NCI-H2081 treated with DMSO at 0.1 percent for 48 hours (cell line): Measurements from ENCODE around the gene METTL15.
A peak's percentile ranks its signal among the peaks of the same experiment; 100 is the strongest.
"Not testable (repeated sequence)": the region's sequence is repeated elsewhere in the genome, so short reads cannot be mapped to it uniquely, and the experiment has no call there.

Experiments used
- DNase-seq: peaks from one replicate; lab custom pipeline; 2025; lab: John Stamatoyannopoulos, UW

Gene METTL15, protein sequence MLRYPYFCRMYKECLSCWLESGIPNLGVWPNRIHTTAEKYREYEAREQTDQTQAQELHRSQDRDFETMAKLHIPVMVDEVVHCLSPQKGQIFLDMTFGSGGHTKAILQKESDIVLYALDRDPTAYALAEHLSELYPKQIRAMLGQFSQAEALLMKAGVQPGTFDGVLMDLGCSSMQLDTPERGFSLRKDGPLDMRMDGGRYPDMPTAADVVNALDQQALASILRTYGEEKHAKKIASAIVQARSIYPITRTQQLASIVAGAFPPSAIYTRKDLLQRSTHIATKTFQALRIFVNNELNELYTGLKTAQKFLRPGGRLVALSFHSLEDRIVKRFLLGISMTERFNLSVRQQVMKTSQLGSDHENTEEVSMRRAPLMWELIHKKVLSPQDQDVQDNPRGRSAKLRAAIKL

DNA sequence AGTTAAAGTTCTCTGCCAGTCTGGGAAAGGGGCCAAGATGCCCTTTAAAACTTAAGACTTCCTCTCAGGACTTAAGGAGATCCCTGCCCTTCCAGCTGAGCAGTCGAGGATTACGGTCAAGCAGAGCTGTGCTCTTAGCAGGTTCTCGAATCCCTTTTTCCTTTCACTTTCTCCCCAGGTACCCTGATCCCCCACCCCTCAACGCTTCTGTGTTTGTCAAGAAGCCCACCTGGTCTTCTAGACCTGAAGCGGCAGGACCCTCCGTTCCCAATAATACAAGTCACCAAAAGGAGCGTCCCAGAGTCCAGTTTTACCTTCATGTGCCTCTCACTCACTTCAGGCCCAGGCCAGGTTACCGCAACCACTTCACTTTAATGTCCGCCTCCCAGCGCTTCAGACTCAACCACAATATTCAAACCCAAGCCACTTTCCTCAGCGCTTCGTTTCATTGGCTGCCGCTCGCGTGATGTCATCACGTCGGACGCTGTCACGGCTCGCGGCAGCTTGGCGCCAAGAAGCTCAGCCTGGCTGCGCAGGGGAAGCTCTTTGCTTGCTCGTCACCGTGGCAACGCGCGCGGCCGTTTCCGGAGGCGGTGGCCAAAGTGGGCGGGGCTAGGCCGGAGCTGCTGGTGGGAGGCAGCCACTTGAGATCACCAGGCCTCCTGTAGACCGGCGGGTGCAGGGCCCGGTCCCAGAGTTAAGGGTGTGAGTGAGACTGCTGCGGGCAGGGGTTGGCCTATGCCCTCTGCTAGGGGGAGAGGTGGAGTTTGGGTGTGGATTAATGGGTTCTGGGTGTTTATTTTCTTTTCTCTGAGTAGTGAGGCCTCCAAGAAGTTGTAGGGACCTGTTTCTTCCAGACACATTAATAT lies at the start of gene METTL15, which contains the start of gene KIF18A:
TSS of gene METTL15 (plus strand) at position 639 of the 869 bp plus-strand sequence. CDS start 4,947 bp downstream, outside the sequence.
TSS of gene KIF18A (minus strand) at position 407 of the 869 bp plus-strand sequence. CDS start 10,209 bp downstream, outside the sequence.
- peak; percentile 96 for DNase-seq

DNA sequence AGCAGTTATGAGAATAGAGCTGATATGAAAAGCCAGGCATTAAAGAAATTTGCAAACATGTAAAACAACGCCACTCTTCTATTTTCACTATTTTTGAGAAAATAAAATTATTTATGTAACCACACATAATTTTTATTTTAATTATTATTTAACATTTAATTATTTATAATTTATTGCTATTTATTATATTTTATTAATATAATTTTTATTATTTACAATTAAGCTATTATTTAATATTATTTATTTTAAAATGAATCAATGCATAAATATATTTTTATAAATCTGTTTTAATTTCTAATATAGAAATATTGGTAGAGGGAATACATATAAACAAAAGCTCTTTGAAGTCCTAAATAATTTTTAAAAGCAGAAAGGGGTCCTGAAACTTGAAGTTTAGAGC lies 36.9 kb upstream of the METTL15 start:
- DNase-seq, result no peak

DNA sequence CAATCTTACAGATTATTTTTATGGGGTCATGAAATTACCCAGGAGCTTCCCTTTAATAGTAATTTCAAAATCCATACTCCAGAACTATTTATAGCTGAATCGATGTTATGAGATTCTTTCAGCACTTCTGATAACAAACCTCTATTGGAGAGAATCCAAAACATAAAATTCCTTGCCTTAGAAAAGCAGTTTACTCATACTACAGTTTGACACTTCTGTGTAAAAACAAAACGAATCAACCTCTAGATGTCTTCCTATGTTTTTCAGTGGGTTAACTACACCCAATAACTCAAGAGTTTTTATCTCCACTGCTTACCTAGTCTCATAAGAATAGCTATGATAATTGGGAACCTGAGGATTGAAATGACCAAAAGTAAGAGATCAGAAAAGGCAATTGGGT lies 35.9 kb upstream of the METTL15 start:
- no peak for DNase-seq

DNA sequence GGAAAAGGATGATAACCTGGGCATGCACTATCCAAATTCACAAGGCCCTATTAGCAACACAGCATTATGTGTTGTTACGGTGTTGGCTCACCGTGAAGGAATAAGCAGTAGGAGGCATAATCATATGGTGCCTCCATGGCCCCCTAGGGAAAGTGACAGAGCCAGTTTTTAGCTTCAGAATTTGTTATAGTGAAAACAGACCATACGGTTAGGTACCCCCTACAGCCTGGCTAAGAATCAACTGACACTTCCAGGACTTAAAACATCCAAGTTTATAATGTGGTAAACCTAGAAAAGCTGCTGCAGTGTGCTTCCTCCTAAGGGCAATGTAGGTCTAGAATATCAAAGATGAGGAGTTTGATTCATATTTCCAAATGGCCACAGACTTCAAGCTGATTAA lies 30.7 kb upstream of the METTL15 start:
- peak; percentile 44 for DNase-seq

DNA sequence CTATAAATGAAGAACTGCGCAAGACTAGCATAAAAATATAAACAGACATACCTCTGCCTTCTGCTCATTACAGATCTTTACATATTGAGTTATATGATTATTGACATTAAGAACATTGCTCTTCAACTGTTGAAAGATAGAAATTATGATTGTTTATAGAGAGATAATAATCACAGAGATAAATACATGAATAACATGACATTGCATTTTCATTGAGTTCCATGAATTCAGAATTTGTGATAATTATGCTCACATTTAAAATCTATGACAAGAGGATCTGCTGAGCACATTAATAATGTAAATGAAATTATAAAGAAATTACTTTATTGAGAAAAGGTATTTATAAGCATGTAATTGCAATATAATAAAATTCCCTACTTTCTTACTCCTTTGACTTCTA lies 25.1 kb upstream of the METTL15 start:
- no peak for DNase-seq

DNA sequence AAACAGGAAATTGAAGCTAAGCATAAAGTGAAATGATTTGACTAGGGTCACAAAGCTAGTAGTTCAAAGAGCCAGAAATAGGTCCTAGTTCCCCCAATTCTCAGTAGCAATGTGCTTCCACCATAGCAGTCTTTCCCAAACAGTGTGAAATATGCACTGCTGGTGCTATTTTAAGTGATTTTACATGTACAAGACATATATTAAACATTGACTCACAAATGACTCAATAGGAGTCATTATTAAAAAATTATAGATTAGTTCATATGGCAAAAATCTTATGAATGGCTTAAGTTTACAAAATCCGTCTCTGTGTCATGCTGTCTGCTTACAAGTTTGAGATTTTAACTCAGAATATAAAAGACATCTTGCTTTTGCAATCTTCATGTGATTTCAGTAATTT lies 21.6 kb upstream of the METTL15 start:
- DNase-seq, result no peak

DNA sequence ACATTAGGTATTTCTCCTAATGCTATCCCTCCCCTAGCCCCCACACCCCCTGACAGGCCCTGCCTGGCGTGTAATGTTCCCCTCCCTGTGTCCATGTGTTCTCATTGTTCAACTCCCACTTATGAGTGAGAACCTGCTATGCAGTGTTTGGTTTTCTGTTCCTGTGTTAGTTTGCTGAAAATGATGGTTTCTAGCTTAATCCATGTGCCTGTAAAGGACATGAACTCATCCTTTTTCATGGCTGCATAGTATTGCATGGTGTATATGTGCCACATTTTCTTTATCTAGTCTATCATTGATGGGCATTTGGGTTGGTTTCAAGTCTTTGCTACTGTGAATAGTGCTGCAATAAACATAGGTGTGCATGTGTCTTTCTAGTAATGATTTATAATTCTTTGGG lies 21.0 kb upstream of the METTL15 start:
- DNase-seq, result not testable (repeated sequence)

DNA sequence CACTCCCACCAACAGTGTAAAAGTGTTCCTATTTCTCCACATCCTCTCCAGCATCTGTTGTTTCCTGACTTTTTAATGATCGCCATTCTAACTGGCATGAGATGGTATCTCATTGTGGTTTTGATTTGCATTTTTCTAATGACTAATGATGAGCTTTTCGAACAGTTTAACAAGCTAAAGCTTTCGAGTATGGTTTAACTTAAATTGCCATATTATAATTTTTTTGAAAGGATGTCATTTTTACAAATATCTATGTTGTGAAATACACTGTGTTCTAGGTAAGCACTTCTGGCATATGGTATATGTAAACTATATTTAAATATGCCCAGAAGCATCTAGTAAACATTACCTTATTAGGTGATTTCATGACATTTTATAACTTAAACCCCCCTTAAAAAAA lies 20.5 kb upstream of the METTL15 start:
- not testable (repeated sequence) for DNase-seq

DNA sequence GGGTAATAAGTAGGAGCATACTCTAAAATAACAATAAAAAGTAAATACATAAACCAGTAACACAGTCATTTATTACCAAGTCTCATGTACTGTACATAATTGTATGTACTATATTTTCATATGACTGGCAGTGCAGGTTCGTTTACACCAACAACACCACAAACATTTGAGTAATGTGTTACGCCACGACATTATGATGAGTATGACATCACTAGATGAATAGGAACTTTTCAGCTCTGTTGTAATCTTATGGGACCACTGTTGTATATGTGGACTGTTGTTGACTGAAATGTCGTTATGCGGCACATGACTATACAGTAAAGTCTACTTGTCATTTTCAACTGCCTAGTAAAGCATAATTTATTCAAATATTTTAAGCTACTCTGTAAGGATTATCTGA lies 18.8 kb upstream of the METTL15 start:
- DNase-seq, result no peak

DNA sequence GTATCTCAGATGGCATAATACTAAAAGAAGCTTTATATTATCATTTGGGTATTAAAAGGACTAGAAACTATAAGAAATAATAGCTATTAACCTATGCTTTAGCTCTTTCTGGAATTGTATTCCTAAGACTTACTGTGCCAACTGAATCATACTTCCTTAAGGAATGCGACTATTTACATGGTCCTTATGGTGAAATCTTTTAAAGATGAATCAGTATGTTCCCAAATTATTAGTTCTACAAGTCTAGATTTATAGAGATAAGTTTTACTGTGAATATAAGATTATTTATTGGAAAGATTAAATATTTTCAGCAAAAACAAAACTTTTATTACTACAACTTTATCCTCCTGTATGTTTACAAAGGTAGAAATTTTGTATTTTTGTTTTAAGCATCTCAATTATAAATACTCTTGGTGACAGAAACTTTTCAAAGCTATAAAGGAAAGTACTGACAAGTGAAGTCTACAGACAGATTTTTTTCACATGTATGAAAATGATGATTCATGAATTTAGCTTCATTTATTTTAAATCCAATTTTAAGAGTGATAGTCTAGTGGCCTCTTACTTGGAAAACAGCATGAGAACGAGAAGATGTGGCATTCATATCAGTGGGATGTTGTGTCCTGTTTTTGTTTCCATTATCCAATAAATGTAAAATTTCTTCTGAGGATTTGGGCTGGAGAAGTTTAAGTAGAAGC lies 18.0 kb upstream of the METTL15 start:
- DNase-seq, result no peak

DNA sequence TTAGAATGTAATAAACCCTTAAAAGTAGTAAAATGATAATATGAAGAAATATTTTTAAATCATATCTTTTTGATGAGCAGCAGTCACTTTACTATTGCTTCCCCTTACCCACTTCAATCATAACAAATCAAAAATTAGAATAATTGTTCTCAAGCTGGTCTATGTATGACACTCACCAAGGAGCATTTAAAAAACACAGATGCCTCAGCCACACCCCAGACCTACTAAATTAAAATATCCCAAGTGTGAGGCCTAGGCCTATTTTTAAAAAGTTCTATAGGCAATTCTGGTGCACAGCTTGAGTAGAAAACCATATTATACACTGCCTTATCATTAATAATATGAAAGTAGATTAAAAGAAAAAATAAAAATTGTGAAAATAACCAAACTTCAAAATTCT lies 15.4 kb upstream of the METTL15 start:
- no peak for DNase-seq

DNA sequence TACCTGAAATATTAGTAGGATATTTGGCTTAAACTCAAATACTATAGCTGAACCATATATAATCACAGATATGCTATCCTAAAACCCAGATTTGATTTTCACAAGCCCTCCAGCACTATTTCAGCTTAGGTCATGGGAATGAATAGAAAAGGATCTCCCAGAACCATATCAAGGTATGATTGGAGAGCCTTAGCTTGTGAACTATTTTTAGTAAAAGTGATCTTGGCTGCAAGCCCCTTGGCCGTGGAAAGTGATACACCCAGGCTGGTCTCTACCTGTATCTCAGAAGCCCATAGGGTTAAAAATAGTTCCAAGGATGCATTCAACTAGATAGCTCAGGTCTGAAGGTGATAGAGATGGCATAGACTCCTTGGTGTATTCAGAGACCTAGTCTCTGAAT lies 9.9 kb upstream of the METTL15 start:
- DNase-seq, result no peak

DNA sequence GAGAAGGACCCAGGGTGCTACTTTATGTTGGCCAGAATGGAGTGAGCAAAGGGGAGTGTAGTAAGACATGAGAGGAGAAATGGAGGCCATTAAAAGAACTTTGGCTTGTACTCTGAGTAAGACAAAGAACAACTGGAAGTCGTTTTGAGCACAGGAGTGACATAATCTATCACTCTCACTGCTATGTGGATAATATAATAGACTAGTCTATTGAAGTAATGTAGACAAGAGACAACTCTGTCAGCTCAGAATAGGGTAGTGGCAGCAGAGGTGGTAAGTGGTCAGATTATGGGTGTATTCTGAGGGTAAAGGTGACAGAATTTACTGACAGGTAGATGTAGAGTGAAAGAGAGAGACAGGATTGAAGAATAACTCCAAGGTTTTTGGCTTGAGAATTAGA lies 8.5 kb upstream of the METTL15 start:
- no peak for DNase-seq

DNA sequence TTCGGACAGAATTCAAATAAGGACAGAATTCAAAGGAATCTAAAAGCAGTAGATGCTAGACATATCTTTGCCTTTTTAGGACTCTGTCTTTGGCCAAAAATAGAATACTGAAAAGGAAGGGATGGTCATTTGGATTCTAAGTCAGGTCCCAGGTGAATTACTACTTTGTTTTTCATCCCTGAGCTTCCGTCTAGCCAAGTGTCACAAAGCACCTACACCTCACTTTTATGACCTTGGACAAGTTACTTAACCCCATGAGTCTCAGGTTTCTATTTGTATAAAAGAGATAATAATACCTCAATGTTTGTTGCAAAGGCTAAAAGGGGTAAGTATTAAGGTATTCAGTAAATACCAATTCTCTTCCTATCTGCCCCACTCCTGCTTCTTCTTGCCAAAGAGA lies 7.5 kb upstream of the METTL15 start:
- no peak for DNase-seq

DNA sequence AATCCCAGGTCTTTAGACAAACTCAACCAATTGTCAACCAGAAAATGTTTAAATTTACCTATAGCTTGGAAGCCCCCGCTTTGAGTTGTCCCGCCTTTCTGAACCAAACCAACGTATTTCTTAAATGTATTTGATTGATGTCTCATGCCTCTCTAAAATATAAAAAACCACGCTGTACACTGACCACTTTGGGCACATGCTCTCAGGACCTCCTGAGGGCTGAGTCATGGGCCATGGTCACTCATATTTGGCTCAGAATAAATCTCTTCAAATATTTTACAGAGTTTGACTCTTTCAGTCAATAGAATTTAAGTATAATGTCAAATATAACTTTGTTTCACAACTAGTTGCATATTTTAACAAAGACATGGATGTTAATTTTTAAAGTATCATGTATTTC lies 5.9 kb upstream of the METTL15 start:
- not testable (repeated sequence) for DNase-seq

DNA sequence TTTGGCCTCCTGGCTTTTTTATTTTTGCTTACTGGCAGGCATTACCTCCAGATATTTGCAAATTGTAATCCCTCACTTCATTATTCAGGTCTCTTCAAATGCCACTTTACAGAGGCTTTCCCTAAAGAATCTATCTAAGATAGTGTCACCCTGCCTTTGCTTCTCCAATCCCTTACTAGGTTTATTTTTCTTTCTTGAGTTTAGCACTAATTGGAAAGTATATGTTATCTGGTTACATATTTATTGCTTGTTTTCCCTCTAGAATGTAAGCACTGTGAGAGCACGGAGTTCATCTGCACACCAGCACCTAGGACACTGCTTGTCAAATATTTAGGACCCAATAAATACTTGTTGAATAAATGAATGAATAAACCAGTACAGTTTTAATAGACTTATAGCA lies 3.8 kb upstream of the METTL15 start:
- no peak for DNase-seq

DNA sequence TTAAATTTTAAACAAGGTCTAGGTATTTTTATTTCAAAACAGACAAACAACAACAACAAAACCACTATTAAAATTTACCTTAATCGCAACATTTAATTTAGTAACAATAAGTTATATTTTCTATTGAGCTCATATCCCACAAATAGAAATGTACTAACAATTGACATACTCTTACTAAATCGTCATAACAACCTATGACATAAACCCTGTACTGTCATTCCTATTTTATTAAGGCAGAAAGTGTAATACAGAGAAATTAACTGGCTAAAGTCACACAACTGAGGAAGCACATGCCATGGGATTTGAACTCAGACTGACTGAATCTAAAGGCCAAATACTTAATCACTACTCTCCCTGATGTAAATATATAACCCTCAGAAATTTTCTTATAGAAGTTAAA lies 3.2 kb upstream of the METTL15 start:
- no peak for DNase-seq

DNA sequence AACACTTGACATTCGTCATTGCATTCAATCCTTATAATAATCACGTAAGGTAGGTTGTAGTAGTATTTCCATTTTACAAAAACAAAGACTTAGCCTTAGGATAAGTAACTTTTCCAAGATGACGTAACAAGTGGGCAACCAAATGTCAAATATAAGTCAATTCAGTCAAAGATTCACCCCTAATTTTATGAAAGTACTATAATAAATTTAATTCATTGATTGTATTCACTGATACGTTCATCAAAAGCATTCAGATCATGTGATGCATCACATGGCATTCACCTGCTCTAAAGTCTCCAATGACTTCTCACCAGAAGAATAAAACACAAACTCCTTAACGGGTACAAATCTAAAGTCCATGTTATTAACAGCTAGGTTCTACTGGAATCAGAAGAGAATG lies 2.3 kb upstream of the METTL15 start:
- no peak for DNase-seq

DNA sequence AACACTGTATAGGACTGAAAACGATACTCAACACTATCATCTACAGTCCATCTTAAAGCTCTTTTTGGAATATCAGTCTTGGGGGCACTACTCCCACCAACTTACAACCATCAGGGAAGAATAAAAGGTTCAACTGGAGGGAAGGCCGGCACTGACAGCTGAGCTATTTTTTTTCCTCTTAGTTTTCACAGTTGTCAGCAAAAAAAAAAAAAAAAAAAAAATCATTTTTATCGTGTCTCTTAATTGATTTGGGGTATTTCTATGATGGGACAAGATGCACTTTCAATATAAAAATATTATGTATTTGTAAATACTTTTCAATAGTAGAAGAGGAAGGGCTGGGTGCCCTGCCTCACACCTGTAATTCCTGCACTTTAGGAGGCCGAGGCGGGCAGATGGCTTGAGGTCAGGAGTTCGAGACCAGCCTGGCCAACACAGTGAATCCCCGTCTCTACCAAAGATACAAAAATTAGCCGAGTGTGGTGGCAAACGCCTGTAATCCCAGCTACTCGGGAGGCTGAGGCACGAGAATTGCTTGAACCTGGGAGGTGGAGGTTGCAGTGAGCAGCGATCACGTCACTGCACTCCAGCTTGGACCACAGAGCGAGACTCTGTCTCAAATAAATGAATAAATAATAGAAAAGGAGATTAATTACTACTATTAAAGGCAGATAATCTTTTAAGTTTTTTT lies 1.7 kb upstream of the METTL15 start:
- DNase-seq, result no peak

DNA sequence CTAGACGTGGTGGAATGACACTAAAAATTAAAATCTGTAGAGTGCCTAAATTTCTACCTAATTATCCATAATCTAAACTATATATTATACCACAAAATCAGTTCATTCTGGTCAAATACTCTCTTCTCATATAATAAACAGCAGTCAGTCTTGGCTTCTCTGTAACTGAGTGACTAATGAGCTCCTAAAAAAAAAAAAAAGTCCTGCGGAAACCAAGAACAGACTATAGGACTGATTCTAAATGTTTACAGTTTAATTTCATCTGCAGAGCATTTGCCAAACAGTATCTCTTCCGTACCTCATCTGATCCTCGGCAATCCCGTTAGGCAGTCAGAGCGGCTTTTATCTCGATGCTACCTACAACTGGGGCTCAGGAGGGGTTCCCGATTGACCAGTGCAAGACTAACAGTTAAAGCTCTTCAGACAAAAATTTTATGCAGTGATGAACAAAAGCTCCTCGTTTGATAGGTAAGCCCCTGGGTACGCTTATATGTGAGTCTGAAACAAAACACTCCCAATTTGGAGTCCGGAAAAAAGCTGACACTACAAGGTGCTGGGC lies 918 bp upstream of the METTL15 start:
- DNase-seq, result no peak

DNA sequence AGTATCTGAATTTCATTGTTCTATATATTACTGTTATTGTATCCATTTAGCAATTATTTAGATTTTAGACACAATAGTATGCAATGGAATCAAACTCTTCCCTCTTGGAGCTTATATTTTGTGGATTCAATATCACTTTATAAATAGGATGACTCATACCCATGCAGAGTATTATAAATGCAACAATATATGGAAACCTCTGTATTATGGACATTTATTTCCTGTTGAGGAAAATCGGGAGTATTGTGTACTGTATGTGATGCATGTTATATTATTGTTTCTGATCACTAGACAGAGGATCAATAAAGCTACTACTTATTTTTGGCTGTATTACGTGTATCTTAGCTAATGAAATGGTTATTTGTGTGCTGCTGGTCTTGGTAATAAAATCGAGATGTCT lies 770 bp downstream of the METTL15 start:
- DNase-seq, result no peak
